Mesothelial cell of epicardium (in vitro differentiated cells): Measurements from ENCODE around the gene GSG1L. TPM values are rescaled to one million over a fixed set of nuclear protein-coding genes. Genes with fewer than 3 reads are reported as not detected.

Source experiments
- DNase-seq, 2 experiments: peaks; one replicate each; pipeline ENCODE4 v3.0.0; 2021; ENCODE audit warnings: low spot score in 2 of 2; ENCODE audit not compliant: unreplicated experiment in 2 of 2
- H3K27ac Mint-ChIP-seq: 2 replicates; pipeline ENCODE4 v1.8.0; 2021; ENCODE audit warnings: mixed read lengths
- H3K27me3 Mint-ChIP-seq: 2 replicates; pipeline ENCODE4 v1.8.0; 2021; ENCODE audit warnings: low read depth, mixed read lengths
- H3K36me3 Mint-ChIP-seq: 2 replicates; pipeline ENCODE4 v1.8.0; 2021; ENCODE audit warnings: mixed read lengths
- H3K4me1 Mint-ChIP-seq: 2 replicates; pipeline ENCODE4 v1.8.0; 2021; ENCODE audit warnings: mixed read lengths
- H3K4me3 Mint-ChIP-seq: 2 replicates; pipeline ENCODE4 v1.8.0; 2021; ENCODE audit warnings: mild to moderate bottlenecking, moderate library complexity, mixed read lengths
- H3K9me3 Mint-ChIP-seq: 2 replicates; pipeline ENCODE4 v1.8.0; 2021; ENCODE audit warnings: mixed read lengths
- total RNA-seq: library from RNA; stranded (reverse); gene quantifications from 3 replicates; pipeline ENCODE4 v1.2.1, GENCODE V29; 2021
- TF ChIP-seq, protein P1 (sequence below): fragments of 200-600 bp; sonication (generic); IDR thresholded peaks from one replicate; pipeline ENCODE4 v1.5.0; 2021; ENCODE audit warnings: antibody characterized with exemption; ENCODE audit not compliant: unreplicated experiment

The GSG1L gene
- total RNA-seq, 1 donor from 2014 or later: 1.7 TPM

- Mint-ChIP-seq H3K27ac (no peak overlapping the region), H3K4me1 (peaks cover 17% of the 10 kb centered on the region), H3K27me3 (no peaks in the 10 kb centered on the region), H3K9me3 (no peaks in the 10 kb centered on the region), H3K36me3 (no peaks in the 10 kb centered on the region), H3K4me3 (no peak overlapping the region)
- no peak for DNase-seq
- TF ChIP-seq, protein P1, sequence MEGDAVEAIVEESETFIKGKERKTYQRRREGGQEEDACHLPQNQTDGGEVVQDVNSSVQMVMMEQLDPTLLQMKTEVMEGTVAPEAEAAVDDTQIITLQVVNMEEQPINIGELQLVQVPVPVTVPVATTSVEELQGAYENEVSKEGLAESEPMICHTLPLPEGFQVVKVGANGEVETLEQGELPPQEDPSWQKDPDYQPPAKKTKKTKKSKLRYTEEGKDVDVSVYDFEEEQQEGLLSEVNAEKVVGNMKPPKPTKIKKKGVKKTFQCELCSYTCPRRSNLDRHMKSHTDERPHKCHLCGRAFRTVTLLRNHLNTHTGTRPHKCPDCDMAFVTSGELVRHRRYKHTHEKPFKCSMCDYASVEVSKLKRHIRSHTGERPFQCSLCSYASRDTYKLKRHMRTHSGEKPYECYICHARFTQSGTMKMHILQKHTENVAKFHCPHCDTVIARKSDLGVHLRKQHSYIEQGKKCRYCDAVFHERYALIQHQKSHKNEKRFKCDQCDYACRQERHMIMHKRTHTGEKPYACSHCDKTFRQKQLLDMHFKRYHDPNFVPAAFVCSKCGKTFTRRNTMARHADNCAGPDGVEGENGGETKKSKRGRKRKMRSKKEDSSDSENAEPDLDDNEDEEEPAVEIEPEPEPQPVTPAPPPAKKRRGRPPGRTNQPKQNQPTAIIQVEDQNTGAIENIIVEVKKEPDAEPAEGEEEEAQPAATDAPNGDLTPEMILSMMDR: no peak
Observed at GRCh38 chr16:28078261-28078660, 14.7 kb upstream of the GSG1L start.

- H3K9me3 Mint-ChIP-seq: no peaks in the 10 kb centered on the region
- TF ChIP-seq, protein P1: no peak
- no peak for DNase-seq
- no peaks in the 10 kb centered on the region for H3K36me3 Mint-ChIP-seq
- no peaks in the 10 kb centered on the region for H3K4me1 Mint-ChIP-seq
- H3K4me3 Mint-ChIP-seq: no peak overlapping the region
- peaks cover 16% of the 10 kb centered on the region for H3K27me3 Mint-ChIP-seq
- no peak overlapping the region for H3K27ac Mint-ChIP-seq
Observed at GRCh38 chr16:28073836-28074235, 10.3 kb upstream of the GSG1L start.

GRCh38 chr16:28072087-28072486, 8.6 kb upstream of the GSG1L start:
- no peaks in the 10 kb centered on the region for H3K9me3 Mint-ChIP-seq
- H3K4me3 Mint-ChIP-seq: no peak overlapping the region
- H3K27me3 Mint-ChIP-seq: peaks cover 24% of the 10 kb centered on the region
- no peak for DNase-seq
- H3K27ac Mint-ChIP-seq: no peak overlapping the region
- H3K36me3 Mint-ChIP-seq: no peaks in the 10 kb centered on the region
- H3K4me1 Mint-ChIP-seq: peaks cover 7% of the 10 kb centered on the region
- TF ChIP-seq, protein P1: no peak

GRCh38 chr16:28069971-28070794, 6.7 kb upstream of the GSG1L start:
- no peak overlapping the region for H3K27ac Mint-ChIP-seq
- H3K9me3 Mint-ChIP-seq: no peaks in the 10 kb centered on the region
- no peaks in the 10 kb centered on the region for H3K36me3 Mint-ChIP-seq

GRCh38 chr16:28068976-28069375, 5.5 kb upstream of the GSG1L start:
- no peaks in the 10 kb centered on the region for H3K36me3 Mint-ChIP-seq
- no peak overlapping the region for H3K4me3 Mint-ChIP-seq
- no peaks in the 10 kb centered on the region for H3K9me3 Mint-ChIP-seq
- H3K4me1 Mint-ChIP-seq: peaks cover 9% of the 10 kb centered on the region
- no peak overlapping the region for H3K27ac Mint-ChIP-seq
- TF ChIP-seq, protein P1: no peak
- H3K27me3 Mint-ChIP-seq: peaks cover 54% of the 10 kb centered on the region
- no peak for DNase-seq

More at GRCh38 chr16:28069971-28070794, 6.7 kb upstream of the GSG1L start:
- peaks cover 9% of the 10 kb centered on the region for H3K4me1 Mint-ChIP-seq
- no peak for DNase-seq
- peaks cover 42% of the 10 kb centered on the region for H3K27me3 Mint-ChIP-seq
- TF ChIP-seq, protein P1: no peak
- no peak overlapping the region for H3K4me3 Mint-ChIP-seq
